GM13977 (cell line): ENCODE measurements around the gene DACT2.
"Not testable (repeated sequence)": the region's sequence is repeated elsewhere in the genome, so short reads cannot be mapped to it uniquely, and the experiment has no call there.

Experiments used
- DNase-seq: peaks from one replicate; pipeline ENCODE4 v3.0.0; 2012; ENCODE audit warnings: low spot score
- CTCF ChIP-seq: IDR thresholded peaks from 2 replicates; pipeline ENCODE4 v1.5.1; 2012; ENCODE audit warnings: mild to moderate bottlenecking, control low read depth; ENCODE audit not compliant: insufficient read depth; ENCODE audit errors: extremely low read depth, missing control alignments
- in situ Hi-C: fragments of 300-500 bp; cut with MboI; formaldehyde crosslinking; loops from one replicate; pipeline ENCODE4 v1.12.0; 2022; ENCODE audit warnings: low sequenced_read_pairs, low pct_unique_long_range_greater_than_20kb, mixed read lengths, inconsistent platforms; ENCODE audit not compliant: unreplicated experiment

Gene DACT2

GRCh38 chr6:168273441-168274036 lies 46.0 kb downstream of the DACT2 start:
- in situ Hi-C loops: no loop called here
- DNase-seq: no peak
- TF ChIP-seq CTCF: no peak

GRCh38 chr6:168272415-168273325 lies 46.9 kb downstream of the DACT2 start:
- TF ChIP-seq CTCF: no peak
- in situ Hi-C loops: no loop called here

GRCh38 chr6:168270274-168271172 lies 49.1 kb downstream of the DACT2 start:
- no peak for TF ChIP-seq CTCF
- in situ Hi-C loops: no loop called here
- no peak for DNase-seq

More at GRCh38 chr6:168272415-168273325, 46.9 kb downstream of the DACT2 start:
- no peak for DNase-seq

GRCh38 chr6:168269455-168270243 lies 49.9 kb downstream of the DACT2 start:
- in situ Hi-C loops: no loop called here
- DNase-seq: no peak
- TF ChIP-seq CTCF: no peak

GRCh38 chr6:168268755-168269154 lies 50.8 kb downstream of the DACT2 start:
- in situ Hi-C loops: no loop called here
- no peak for DNase-seq
- no peak for TF ChIP-seq CTCF

GRCh38 chr6:168267779-168268178 lies 51.8 kb downstream of the DACT2 start:
- DNase-seq, in situ Hi-C loops: not testable (repeated sequence)
